Coronary artery (tissue), 2 donors: ENCODE results near the gene KCNMA1.

Experiments used
- DNase-seq: peaks from one replicate; pipeline ENCODE4 v3.0.0-alpha.2; 2017; ENCODE audit warnings: low spot score
- H3K27ac ChIP-seq, 2 donors: fragments of 200-600 bp; sonication (generic); one replicate each; pipeline ENCODE4 v1.5.1; 2016 to 2019
- H3K4me3 ChIP-seq: fragments of 200-600 bp; sonication (generic); 2 replicates; pipeline ENCODE4 v1.5.1; 2016; ENCODE audit warnings: mild to moderate bottlenecking, moderate library complexity
- CTCF ChIP-seq: fragments of 200-600 bp; sonication (generic); IDR thresholded peaks from one replicate; pipeline ENCODE4 v1.5.1; 2019; ENCODE audit warnings: antibody characterized with exemption

Gene KCNMA1

GRCh38 chr10:77074104-77074624 is 563.4 kb downstream of the KCNMA1 start:
- peak overlapping the region in 1 of 2 donors; percentile 25 for H3K27ac ChIP-seq
- no peak for TF ChIP-seq CTCF
- DNase-seq = no peak
- H3K4me3 ChIP-seq = no peak overlapping the region

- peak overlapping the region in 1 of 2 donors; percentile 8 for H3K27ac ChIP-seq
- DNase-seq = no peak
- TF ChIP-seq CTCF = no peak
Measured at GRCh38 chr10:77073663-77073960, 564.0 kb downstream of the KCNMA1 start.

GRCh38 chr10:77072836-77073662 is 564.6 kb downstream of the KCNMA1 start:
- no peak for TF ChIP-seq CTCF
- Histone ChIP-seq H3K4me3 (no peak overlapping the region), H3K27ac (peak overlapping the region in 1 of 2 donors; percentile 8)
- DNase-seq = no peak

More at GRCh38 chr10:77073663-77073960, 564.0 kb downstream of the KCNMA1 start:
- H3K4me3 ChIP-seq = no peak overlapping the region

GRCh38 chr10:77072361-77072835 is 565.2 kb downstream of the KCNMA1 start:
- Histone ChIP-seq H3K27ac (peak overlapping the region in 1 of 2 donors; percentile 38), H3K4me3 (no peak overlapping the region)
- DNase-seq = no peak
- TF ChIP-seq CTCF = no peak

GRCh38 chr10:77071956-77072355 is 565.7 kb downstream of the KCNMA1 start:
- no peak overlapping the region for H3K4me3 ChIP-seq
- DNase-seq = no peak
- TF ChIP-seq CTCF = no peak
- peak overlapping the region in 1 of 2 donors; percentile 38 for H3K27ac ChIP-seq

- Histone ChIP-seq H3K4me3 (no peak overlapping the region), H3K27ac (peak overlapping the region in 1 of 2 donors; percentile 38)
- no peak for DNase-seq
- no peak for TF ChIP-seq CTCF
Measured at GRCh38 chr10:77071001-77071511, 566.6 kb downstream of the KCNMA1 start.
